HG03045 (cell line): ENCODE results near the gene PIP4K2C.
"Not testable (repeated sequence)": the region's sequence is repeated elsewhere in the genome, so short reads cannot be mapped to it uniquely, and the experiment has no call there.

Experiments
- ATAC-seq: cut with Tn5 transposase; IDR thresholded peaks from one replicate; pipeline ENCODE4 v1.9.1; 2021; ENCODE audit warnings: mild to moderate bottlenecking, moderate library complexity; ENCODE audit not compliant: unreplicated experiment

PIP4K2C gene

GRCh38 chr12:57584050-57584449 is 6.9 kb upstream of the PIP4K2C start:
- ATAC-seq = no peak

DNA sequence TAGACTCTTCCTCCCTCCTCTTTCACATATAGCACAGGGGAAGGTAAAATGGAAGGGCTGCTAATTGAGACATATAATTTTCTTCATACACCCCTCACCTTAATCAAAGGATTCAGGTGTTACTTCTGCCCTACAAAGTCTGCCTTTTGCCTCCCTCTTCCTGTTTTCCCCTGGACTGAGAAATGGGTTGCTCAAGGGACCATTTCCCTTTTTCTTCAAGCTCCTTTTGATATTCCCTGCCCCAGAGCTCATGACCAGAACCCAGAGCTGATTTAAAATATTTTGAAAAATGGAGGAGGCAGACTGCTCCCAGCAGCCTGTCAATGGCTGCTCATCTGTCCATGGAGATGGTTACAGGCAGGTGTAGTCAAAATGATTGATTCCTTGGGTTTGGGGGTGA is 6.3 kb upstream of the PIP4K2C start:
- ATAC-seq = no peak

DNA sequence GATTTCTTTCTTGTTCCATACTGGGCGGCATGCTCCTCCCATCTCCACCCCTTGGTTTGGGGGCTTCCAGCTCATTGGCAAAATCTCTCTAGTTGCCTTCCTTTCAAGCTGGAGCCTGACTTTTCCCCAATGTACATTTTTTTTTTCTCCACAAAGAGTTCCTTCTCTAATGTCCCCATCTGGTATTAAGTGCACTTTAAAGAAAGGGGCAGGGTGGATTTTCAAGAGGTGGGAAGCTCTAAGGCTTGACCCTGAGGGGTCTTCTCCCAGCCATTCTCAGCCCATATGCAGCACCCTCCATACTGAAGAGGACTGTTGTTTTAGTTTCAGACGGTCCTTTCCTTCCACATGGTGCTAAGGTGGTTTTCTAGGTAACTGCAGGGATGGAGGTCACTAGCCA is 5.8 kb upstream of the PIP4K2C start:
- ATAC-seq = no peak

- no peak for ATAC-seq
Measured at GRCh38 chr12:57586128-57586527, 4.9 kb upstream of the PIP4K2C start.

DNA sequence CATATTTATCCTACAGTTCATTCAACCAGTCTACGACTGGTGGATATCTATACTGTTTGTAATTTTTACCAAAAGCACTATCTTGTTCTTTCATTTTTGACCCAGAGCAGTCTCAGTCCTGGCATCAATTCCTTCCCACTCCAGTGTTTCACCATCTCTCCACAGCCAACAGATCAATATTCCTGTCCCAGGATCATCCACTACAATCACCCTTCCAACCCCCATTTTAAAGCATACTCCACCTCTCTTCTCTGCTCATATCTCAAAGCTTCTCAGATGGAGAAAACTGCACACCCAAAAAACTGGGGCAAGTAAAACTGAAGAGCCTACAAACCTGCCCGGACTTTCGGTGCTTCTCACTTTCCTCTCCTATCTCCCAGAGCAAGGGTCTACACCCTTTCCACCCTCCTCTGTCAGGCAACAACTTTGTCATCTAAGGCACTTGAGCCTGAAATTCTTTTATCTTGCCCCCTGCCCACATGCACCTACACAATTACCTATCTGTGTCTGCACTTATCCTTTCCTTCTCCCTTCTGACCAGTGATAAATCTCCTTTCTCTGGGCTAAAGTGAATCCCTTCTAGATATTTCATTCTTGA is 4.1 kb upstream of the PIP4K2C start:
- no peak for ATAC-seq

DNA sequence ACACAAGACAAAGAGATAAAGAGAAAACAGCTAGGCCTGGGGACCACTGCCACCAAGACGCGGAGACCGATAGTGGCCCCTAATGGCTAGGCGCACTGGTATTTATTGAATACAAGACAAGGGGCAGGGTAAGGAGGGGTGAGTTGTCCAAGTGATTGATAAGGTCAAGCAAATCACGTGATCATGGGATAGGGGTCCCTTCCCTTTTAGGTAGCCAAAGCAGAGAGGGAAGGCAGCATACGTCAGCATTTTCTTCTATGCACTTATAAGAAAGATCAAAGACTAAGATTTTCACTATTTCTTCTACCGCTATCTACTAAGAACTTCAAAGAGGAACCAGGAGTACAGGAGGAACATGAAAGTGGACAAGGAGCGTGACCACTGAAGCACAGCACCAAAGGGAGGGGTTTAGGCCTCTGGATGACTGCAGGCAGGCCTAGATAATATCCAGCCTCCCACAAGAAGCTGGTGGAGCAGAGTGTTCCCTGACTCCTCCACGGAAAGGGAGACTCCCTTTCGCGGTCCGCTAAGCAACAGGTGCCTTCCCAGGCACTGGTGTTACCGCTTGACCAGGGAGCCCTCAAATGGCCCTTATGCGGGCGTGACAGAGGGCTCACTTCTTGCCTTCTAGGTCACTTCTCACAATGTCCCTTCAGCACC is 1.9 kb upstream of the PIP4K2C start:
- ATAC-seq = not testable (repeated sequence)

DNA sequence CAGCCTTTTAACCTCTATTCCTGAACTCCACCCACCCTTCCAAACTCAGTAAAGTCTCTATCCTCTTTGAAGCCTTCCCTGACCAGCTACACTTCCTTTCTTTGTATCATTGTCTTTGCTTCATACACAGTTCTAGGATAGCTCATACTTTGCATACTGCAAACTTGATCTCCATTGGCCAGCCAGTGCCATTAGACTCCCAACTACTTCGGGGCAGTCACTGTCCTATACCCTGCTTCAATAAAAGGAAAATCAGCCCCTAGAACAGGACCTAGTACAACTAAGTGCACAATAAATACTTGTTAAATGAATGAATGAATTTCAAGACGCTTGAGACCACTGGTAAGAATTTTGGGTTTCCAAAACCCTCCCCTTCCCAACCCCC is 521 bp upstream of the PIP4K2C start:
- ATAC-seq = no peak

DNA sequence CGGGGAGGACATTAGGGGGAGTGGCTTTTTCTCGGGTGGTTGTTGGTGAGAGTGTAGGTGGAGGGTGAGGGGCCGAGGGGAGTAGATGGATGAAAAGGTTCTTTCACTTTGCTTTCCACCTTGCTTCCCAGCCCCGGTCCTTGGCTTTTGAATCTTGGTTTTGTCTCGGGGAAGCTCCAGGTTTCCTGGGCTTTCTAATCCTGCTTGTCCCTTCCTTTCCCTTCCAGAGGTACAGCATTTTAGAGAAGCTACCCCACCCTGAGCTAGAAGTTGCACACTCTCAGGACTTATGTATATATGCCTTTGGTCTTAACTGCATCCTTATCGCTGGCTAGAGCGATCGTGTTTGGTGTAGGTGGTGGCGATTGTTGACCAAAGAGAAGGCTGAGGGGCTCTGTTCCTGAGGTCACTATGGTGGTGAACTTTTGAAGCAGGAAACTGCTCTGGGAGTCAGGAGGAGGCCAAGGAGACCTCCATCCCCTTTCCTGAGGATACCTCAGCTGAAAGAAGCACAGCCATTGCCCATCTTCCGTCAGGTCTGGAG is 862 bp downstream of the PIP4K2C start:
- no peak for ATAC-seq

DNA sequence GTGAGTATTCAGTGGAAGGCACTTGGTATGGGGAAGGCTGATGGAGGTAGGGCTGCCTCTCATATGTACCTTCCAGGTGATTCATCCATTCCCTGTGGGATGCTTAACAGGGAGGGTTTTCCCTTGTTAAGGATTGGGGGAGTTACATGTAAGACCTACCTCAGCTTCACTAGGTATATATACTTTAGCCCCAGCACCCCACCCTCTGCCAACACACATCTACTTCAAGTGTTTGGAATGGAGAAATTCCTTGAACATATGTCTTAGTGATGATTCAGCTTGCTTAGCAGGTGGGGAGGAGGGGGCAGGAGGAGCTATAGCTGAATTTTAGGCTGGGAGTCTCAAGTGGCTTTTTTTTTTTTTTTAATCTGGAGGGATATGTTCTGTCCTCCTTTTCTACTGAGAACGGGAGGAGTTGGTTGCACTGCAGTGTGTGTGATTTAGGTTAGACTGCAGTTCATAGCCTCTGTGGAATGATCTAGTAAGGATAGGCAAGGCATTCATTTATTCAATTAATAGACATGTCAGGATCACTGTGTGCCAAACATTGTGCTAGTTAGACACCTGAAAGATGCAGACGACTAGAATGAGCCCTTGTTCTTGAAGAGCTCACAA is 1.7 kb downstream of the PIP4K2C start:
- no peak for ATAC-seq

DNA sequence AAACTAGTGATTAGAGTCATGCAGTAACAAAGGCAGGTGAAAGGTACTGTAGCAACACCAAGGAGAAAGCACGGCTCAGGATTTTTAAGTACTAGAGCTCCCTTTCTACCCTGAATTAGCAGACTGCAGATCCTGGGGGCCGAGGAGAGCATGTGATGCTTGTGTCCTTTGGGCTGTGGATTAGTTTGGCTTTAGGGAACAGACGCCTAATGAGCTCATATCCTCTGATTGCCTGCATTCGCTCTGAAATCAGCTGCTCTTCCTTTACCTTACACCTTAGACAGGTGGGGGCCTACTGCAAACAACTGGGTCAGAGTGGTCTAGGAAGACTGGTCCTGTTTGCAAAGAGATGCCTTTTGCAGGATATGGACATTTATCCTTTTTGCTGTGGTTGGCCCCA is 2.2 kb downstream of the PIP4K2C start:
- ATAC-seq = no peak

GRCh38 chr12:57600395-57600794 is 9.4 kb downstream of the PIP4K2C start:
- ATAC-seq = no peak

- no peak for ATAC-seq
Measured at GRCh38 chr12:57602544-57602943, 11.6 kb downstream of the PIP4K2C start.

- ATAC-seq = no peak
Measured at GRCh38 chr12:57603324-57603723, 12.3 kb downstream of the PIP4K2C start.

DNA sequence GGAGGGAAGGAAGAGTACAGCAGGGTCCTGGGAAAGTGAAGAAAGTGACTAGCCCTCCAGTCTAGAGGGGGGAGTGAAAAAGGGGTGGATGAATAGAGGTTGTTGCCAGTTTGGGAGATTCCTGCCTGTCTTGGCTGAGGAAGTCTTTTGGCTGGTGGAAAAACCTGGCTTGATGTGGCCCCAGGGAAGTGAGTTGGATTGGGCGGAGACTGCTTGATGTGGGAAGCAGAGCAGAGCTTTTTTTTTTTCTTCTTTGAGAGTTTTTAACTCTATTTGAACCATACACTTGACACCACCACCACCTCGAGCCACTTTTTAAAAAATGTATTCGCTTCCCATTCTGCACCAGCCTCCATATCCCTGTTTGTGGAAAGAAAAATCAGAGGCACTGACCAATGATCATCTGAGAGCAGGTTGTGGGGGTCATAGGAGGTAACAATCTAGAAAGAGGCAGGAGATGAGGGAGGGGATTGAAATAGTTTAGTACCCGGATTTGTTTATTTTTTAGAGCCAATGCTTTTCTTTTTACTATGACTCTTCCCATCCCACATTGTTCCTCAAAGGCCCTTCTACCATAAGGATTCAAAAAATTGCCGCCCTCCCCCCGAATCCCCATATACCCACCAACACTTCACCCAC is 12.9 kb downstream of the PIP4K2C start:
- no peak for ATAC-seq

DNA sequence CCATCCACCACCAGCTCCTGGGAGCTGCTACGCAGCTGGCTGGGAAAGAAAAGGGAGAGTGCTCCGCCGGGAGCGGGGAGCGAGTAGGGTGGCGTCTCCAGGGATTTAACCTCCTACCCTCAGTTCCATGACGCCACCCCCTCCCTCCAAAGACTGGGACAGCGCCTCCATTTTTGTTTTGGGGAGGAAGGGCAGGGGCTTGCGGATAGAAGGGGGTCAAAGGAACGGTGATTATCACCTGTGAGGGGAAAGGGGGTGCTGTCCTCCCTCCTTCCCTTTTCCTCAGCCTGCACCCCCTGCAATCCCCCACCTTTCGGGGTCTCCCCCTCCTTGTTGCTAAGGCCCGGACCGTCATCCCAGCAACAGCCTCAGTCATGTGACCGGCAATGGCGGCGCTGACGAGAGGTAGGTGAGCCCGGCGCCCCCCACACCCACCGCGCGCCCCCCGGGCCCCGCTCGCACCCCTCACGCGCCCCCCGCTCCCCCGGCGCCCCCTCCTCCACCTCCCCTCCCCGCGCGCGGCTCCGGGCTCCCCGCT is 13.5 kb downstream of the PIP4K2C start, which contains the start of gene DTX3:
Gene DTX3, plus strand, starts transcription at position 371 of the 538 bp plus-strand sequence. CDS start 1,694 bp downstream, outside the sequence.
- no peak for ATAC-seq

GRCh38 chr12:57604992-57605810 is 14.2 kb downstream of the PIP4K2C start:
- ATAC-seq = no peak

- no peak for ATAC-seq
Measured at GRCh38 chr12:57605811-57606311, 14.9 kb downstream of the PIP4K2C start.

DNA sequence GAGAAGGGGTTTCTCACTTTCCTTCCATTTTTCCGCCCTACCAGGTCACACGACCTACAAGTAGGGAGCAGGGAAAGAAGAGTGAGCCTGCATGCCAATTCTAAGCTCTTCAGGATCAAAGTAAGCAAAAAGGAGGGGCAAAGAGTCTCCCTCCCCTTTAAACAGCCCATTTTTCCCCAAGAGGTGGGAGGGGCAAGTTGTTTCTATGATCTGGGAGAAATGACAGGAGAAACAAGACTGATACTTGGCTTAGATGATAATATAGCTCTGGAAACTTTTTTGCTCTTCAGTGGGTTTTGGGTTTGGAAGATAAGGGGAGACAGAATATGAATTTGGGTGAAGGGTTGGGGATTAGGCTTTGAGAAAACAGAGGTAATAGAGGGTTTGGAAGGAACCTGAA is 15.4 kb downstream of the PIP4K2C start:
- ATAC-seq = no peak

- ATAC-seq = no peak
Measured at GRCh38 chr12:57606821-57607220, 15.8 kb downstream of the PIP4K2C start.

DNA sequence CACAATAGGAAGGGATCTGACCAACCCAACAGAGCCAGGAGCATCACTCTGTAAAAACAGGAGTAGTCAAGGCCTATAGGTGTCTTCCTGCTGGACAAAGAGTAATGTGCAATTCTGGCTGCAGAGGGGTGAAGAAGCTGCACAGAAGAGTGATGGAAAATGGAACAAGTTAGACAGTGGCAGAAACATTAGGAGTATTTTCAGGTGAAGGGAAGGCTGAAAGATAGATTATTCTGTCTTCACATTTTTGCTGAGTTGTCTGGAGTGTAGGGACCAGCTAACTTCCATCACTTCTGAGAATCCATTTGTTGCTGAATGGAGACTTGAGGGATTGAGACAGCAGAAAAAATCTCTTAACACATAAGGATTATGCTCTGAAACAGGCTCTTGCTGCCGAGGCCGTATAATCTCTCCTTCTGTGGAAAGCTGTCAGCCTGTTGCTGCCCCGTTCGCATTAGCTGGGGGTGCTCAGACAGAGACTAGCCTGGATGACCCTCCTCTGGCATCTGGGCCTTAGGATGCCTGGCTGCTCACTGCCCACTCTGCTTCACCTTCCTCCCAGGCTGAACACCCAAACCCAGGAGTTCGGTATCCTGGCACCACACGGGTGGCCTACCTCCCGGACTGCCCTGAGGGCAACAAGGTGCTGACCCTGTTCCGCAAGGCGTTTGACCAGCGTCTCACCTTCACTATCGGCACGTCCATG is 17.1 kb downstream of the PIP4K2C start:
- no peak for ATAC-seq
